ENCODE results near the gene RAD9A.
A peak's percentile ranks its signal among the peaks of the same experiment; 100 is the strongest.

Gene RAD9A

DNA sequence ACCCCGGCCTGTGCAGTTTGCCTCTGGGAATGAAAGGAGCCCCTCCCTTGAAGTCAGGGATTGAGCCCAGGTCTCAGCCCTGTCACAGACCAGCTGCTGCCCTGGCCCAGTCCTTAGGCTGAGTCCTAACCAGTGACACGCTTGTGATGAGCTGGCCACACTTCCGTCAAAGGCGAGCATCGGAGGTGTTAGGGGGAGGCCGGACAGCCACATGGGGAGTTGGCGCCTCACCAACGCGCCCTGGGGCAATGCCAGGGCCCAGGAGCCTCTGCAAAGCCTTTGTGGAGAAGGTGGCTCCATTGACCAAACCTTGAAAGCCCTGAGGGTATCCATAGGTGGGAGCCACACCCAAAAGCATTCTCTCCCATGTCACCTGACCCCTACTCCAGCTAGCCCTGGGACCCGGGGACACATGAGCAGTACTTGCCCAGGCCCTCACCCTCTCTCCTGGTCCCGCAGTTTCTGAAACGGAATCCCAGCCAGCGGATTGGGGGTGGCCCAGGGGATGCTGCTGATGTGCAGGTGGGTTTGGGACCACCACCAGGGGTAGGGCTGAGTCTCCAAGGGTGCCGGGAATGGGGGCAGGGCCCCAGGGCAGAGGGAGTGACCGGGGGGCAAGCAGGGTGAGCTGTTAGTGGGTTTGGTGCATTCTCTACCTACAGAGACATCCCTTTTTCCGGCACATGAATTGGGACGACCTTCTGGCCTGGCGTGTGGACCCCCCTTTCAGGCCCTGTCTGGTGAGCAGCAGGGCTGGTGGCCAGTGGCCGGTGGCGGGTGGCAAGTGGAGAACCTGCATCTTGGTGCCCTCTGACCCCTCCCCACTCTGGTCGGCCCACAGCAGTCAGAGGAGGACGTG, 42.0 kb downstream of the RAD9A start:
- TF ChIP-seq, protein P1, sequence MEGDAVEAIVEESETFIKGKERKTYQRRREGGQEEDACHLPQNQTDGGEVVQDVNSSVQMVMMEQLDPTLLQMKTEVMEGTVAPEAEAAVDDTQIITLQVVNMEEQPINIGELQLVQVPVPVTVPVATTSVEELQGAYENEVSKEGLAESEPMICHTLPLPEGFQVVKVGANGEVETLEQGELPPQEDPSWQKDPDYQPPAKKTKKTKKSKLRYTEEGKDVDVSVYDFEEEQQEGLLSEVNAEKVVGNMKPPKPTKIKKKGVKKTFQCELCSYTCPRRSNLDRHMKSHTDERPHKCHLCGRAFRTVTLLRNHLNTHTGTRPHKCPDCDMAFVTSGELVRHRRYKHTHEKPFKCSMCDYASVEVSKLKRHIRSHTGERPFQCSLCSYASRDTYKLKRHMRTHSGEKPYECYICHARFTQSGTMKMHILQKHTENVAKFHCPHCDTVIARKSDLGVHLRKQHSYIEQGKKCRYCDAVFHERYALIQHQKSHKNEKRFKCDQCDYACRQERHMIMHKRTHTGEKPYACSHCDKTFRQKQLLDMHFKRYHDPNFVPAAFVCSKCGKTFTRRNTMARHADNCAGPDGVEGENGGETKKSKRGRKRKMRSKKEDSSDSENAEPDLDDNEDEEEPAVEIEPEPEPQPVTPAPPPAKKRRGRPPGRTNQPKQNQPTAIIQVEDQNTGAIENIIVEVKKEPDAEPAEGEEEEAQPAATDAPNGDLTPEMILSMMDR (IDR thresholded peaks at IDR 0.05; ENCODE audit: low read depth, low read length) = no peak
- TF ChIP-seq, protein P2, sequence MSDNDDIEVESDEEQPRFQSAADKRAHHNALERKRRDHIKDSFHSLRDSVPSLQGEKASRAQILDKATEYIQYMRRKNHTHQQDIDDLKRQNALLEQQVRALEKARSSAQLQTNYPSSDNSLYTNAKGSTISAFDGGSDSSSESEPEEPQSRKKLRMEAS (IDR thresholded peaks at IDR 0.05; ENCODE audit: low read depth, low read length) = no peak
- TF ChIP-seq POLR2A (IDR thresholded peaks at IDR 0.05; ENCODE audit: extremely low read depth, insufficient read length) (no peak), MYC (IDR thresholded peaks at IDR 0.05; ENCODE audit: low read depth, low read length) (no peak)
- H3K4me3 ChIP-seq (ENCODE audit: low read depth, low read length) = no peak overlapping the region
- peak; percentile 51 for DNase-seq (ENCODE audit: low read depth)

DNA sequence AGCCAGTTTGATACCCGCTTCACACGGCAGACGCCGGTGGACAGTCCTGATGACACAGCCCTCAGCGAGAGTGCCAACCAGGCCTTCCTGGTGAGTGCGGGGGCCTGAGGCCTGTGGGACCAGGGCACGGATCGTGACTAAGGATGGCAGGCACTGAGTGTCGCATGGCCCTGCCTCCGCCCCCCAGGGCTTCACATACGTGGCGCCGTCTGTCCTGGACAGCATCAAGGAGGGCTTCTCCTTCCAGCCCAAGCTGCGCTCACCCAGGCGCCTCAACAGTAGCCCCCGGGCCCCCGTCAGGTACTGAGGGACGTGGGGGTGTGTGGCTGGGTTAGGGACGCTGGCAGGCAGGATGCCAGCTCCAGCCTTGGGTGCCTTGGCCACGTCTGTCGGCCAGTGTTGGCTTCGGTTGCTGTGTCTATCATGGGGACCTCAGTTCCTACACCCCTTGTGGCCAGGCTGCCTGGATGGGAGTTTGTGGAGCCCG, 42.7 kb downstream of the RAD9A start:
- H3K4me3 ChIP-seq (ENCODE audit: low read depth, low read length) = no peak overlapping the region
- TF ChIP-seq, protein P1 (IDR thresholded peaks at IDR 0.05; ENCODE audit: low read depth, low read length) = no peak
- TF ChIP-seq, protein P2 (IDR thresholded peaks at IDR 0.05; ENCODE audit: low read depth, low read length) = no peak
- TF ChIP-seq POLR2A (IDR thresholded peaks at IDR 0.05; ENCODE audit: extremely low read depth, insufficient read length) (no peak), MYC (IDR thresholded peaks at IDR 0.05; ENCODE audit: low read depth, low read length) (no peak)
- DNase-seq (ENCODE audit: low read depth) = peak; percentile 52

DNA sequence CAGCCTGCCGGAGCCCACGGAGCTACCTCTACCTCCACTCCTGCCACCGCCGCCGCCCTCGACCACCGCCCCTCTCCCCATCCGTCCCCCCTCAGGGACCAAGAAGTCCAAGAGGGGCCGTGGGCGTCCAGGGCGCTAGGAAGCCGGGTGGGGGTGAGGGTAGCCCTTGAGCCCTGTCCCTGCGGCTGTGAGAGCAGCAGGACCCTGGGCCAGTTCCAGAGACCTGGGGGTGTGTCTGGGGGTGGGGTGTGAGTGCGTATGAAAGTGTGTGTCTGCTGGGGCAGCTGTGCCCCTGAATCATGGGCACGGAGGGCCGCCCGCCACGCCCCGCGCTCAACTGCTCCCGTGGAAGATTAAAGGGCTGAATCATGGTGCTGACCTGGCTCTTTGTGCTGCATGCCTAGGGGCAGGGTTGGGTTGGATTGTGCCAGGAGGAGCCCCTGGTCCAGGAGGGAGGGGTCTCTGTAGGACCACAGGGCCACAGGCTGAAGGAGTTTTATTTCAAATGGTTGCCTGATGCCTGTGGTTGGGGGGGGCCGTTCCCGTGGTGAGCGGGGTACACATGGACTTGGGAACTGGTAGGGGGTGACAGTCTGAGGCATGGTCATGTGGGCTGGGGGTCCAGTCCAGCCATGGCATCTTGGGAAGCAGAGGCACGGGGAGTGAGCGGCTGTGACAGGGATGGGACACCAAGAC, 43.4 kb downstream of the RAD9A start:
- DNase-seq (ENCODE audit: low read depth) = peak; percentile 51
- peak overlapping the region; percentile 94 for H3K4me3 ChIP-seq (ENCODE audit: low read depth, low read length)
- TF ChIP-seq POLR2A (IDR thresholded peaks at IDR 0.05; ENCODE audit: extremely low read depth, insufficient read length) (no peak), MYC (IDR thresholded peaks at IDR 0.05; ENCODE audit: low read depth, low read length) (no peak)
- TF ChIP-seq, protein P2 (IDR thresholded peaks at IDR 0.05; ENCODE audit: low read depth, low read length) = no peak
- TF ChIP-seq, protein P1 (IDR thresholded peaks at IDR 0.05; ENCODE audit: low read depth, low read length) = no peak

DNA sequence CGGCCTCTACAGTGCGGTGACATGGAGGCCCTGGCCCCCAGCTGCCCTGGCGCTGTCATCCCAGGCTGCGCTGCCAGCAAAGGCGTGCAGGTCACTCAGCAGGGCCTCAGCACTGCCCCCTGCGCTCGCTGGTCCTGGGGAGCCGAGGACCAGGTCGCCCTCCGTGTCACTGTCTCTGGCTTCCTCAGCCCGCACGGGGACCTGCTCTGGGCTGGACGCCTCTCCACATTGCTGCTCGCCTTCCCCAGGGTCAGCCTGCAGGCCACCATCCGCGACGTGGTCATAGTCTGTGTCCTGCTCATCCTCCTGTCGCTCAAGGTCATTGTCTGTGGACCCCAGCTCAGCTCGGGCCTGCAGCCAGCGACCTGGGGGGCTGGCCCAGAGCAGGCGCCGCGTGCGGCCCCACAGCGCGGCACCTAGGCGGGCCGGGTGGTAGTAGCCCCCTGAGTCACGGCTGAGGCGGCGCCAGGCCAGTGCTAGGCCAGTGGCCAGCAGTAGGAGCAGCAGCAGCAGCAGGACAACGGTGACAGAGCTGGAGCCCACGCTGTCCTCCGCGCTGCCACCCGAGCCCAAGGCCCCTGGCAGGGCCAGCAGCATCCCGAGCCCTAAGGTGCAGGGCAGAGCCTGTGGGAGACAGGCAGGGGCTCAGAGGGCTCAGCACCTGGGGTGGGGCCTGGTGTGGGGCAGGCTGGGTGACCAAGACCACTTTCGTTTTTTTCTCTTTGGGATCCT, 44.1 kb downstream of the RAD9A start:
- H3K4me3 ChIP-seq (ENCODE audit: low read depth, low read length) = peak overlapping the region; percentile 94
- TF ChIP-seq, protein P1 (IDR thresholded peaks at IDR 0.05; ENCODE audit: low read depth, low read length) = no peak
- TF ChIP-seq POLR2A (IDR thresholded peaks at IDR 0.05; ENCODE audit: extremely low read depth, insufficient read length) (no peak), MYC (IDR thresholded peaks at IDR 0.05; ENCODE audit: low read depth, low read length) (no peak)
- TF ChIP-seq, protein P2 (IDR thresholded peaks at IDR 0.05; ENCODE audit: low read depth, low read length) = no peak
- DNase-seq (ENCODE audit: low read depth) = no peak

DNA sequence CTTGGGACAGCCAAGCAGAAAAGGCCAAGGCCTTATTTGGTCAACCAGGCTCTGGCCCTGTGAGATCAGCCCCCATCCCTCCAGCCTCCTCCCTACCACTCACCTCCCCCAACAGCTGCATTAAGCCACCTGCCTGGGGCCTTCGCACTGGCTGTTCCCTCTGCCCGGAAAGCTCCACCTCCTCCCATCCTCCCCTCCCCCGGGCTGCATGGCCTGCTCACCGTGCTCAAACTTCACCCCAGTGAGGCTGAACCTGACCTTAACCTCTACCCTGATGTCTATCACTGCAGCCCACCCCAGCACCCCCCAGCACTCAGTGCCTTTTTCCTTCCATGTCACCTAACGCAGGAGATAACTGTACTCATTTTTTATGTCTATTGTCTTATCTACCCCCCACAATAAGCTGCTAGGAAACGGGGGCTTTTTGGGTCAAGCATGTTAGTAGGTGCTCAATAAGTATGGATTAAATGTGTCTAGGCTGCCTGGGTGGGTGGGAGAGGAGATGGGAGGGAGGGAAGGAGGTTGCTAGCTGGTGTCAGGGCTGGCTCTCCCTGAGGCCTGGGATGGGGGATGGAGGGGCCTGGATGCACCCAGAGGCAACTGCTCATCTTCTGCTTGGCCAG, 44.8 kb downstream of the RAD9A start:
- TF ChIP-seq, protein P1 (IDR thresholded peaks at IDR 0.05; ENCODE audit: low read depth, low read length) = no peak
- TF ChIP-seq, protein P2 (IDR thresholded peaks at IDR 0.05; ENCODE audit: low read depth, low read length) = peak; percentile 92
- TF ChIP-seq POLR2A (IDR thresholded peaks at IDR 0.05; ENCODE audit: extremely low read depth, insufficient read length) (peak; percentile 42), MYC (IDR thresholded peaks at IDR 0.05; ENCODE audit: low read depth, low read length) (peak; percentile 93)
- peak overlapping the region; percentile 94 for H3K4me3 ChIP-seq (ENCODE audit: low read depth, low read length)
- peak; percentile 96 for DNase-seq (ENCODE audit: low read depth)

Measured in NB4 (cell line).